Measurements from ENCODE around the gene TROAP.
"Not testable (repeated sequence)": the region's sequence is repeated elsewhere in the genome, so short reads cannot be mapped to it uniquely, and the experiment has no call there.

Gene TROAP

DNA sequence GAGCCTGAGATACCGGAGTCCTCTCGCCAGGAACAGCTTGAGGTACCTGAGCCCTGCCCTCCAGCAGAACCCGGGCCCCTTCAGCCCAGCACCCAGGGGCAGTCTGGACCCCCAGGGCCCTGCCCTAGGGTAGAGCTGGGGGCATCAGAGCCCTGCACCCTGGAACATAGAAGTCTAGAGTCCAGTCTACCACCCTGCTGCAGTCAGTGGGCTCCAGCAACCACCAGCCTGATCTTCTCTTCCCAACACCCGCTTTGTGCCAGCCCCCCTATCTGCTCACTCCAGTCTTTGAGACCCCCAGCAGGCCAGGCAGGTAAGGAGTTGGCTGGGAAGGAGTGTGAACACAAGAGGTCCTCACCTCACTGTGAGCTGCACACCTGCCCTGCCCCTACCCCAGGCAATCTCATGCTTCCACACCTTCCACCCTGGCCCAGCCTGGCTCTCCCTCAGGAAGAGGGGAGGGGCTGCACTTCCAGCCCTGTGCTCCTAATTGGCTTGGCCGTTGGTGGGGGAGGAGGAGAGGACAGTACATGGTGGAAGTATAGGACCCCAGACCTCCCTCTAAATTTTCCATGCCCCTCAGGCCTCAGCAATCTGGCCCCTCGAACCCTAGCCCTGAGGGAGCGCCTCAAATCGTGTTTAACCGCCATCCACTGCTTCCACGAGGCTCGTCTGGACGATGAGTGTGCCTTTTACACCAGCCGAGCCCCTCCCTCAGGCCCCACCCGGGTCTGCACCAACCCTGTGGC lies 7.8 kb downstream of the TROAP start:
- no peak for DNase-seq

- DNase-seq = no peak
Measured at GRCh38 chr12:49331380-49332222, 8.5 kb downstream of the TROAP start.

DNA sequence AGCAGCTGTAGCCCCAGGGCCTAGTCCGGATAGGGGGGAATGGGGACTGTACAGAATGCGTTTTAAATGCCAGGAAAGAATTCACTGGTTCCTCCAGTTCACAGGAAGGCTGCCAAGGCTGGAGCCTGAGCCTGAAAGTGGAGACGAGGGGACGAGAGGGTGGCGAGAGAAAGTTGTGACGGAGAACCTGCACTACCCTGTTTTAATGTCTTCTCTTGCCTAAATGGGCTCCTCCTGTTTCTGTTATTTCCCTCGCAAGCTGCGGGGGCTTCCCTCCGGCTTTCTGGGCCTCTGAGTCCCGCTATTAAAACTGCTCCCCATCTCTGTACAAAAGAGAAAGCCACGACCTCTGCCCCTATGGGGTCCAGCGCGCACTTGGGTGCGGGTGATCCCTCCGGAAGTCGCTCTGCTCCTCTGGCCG lies 9.4 kb downstream of the TROAP start:
- DNase-seq = no peak

- DNase-seq = no peak
Measured at GRCh38 chr12:49332891-49333371, 9.9 kb downstream of the TROAP start.

DNA sequence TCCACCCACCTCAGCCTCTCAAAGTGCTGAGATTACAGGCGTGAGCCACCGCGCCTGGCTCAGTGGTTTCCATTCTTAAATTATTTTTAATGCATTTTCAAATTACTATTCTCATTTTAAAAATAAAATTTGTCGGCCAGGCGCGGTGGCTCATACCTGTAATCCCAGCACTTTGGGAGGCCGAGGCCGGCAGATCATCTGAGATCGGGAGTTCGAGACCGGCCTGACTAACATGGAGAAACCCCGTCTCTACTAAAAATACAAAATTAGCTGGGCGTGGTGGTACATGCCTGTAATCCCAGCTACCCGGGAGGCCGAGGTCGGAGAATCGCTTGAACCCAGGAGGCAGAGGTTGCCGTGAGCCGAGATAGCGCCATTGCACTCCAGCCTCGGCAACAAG lies 10.7 kb downstream of the TROAP start:
- DNase-seq = not testable (repeated sequence)

DNA sequence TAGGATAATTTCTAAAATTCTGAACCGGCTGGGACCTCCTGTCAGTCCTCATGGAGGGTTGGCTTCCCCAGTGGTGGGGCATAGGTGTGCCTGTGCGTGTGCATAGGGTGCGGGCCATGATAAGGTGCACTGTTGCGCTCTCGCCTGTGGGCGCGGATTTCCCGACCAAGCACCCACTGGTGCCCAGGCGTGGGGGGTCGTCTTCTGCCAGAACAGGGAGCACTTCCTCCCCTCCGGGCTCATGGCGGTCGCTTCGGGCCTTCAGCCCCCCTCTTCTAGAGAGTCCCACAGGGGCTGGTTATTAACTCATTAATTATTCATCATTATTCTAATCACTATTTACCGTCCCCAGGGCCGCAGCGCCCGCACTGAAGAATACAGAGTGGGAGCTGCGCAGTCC lies 11.2 kb downstream of the TROAP start:
- no peak for DNase-seq

DNA sequence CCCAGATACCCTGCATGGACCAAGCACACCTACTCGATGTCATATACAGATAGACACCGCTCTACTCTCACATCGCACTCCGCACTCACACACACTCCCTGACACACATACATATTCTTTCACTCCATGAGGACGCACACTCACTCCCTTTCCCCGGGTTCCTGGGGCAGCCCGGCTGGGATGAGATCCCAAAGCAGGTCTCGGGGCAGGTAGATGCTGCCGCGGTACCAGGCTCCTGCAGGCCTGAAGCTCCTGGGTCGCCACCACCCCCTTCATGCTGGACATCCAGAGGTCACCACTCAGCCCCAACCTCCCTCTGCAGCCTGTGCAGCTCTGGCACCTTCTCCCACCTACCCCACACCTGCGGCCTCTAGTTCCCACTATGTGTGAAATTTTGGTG lies 11.6 kb downstream of the TROAP start:
- no peak for DNase-seq

- no peak for DNase-seq
Measured at GRCh38 chr12:49335118-49335954, 12.3 kb downstream of the TROAP start.

GRCh38 chr12:49335955-49336644 lies 13.0 kb downstream of the TROAP start:
- DNase-seq = no peak

DNA sequence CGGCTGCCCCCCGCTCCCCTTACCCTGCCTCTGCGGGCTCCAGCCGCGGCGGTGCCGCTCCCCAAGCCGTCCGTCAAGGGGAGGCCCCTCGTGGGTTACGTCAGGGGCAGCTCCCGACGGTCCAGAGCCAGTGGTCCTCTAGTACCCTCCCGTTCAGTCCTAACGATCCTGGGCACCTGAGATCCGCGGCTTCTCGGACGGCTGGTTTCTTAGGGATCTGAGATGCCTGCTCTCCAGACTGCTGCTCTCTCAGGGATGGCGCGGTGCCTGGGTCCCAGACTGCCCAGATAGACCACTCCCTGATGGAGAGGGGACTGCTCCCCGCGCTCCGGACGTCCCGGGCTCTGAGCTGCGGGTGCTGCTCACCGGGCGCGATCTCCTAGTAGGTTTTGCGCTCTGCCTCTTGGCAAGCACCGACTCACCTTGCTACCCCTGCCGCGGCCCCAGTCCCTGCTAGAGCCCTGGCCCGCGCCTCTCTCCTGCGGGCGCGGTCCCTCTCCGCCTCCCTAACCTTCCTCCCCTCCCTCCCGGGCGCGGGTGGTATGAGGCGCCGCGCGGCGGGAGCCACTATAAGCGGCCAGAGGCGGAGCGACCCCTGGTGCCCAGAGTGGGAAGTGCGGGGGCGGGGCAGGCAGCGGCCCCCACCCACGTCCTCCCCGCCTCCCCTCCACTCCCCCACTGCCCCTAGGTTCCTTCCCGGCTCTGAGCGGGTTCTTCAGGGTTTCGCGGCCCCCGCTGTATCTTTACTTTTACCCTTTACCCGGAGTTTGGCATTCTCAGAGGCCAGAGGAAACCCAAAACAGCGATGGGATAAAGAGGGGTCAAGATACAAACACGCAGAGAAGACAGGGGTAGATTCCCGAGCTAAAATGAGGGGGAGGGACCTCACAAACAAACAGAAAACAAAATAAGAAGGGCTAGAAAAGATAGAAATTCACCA lies 13.9 kb downstream of the TROAP start, which contains the start of gene C1QL4:
TSS of gene C1QL4 (minus strand) at position 544 of the 940 bp plus-strand sequence. CDS start 711 bp downstream, outside the sequence.
- DNase-seq = peak; percentile 90

DNA sequence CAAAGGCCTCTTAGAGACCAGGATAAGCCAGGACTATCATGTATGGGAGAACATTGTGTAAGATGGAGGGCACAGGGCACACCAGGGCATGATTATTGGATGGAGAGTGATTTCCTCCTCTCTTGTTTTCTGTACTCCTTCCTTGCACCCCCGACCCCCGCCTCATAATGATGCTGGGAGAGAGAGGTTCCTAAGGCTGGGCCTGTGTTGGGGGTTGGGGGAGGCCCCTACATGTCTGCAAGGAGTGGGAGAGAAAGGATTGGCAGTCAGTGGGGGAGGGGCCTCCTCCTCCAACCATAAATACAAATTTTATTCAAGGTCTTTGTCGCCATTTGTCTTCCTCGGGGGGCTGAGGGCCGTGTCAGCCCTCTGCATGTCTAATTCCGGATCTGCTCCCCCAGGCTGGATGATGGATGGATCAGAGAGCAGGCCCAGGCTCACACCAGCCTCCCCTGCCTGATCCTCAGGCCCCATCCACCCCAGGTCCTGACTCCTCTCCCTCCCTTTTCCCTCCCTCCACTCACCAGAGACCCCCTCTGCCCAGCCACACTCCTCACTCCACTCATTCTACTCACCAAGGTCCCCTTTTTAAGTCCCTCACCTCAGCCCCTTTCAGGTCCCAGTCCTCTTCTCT lies 15.9 kb downstream of the TROAP start:
- no peak for DNase-seq

DNA sequence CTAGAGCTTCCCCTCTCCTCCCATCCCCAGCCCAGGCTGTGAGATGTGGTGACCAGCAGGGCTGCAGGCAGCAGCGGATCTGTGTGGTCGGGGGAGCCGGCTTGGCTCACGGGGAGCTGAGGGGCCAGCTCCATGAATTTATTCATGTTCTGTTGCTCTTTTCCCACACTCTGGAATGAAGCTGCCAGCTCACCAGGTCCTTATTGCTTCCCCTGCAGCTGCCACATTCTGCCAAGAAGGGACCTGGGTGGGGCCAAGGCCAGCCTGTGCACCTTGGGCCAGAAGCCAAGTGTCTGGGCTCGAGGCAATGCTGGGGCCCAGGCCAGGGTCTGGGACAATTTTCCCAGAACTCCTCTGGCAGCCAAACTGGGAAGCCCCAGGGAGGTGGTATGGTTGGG lies 16.4 kb downstream of the TROAP start:
- no peak for DNase-seq

GRCh38 chr12:49340095-49340870 lies 17.2 kb downstream of the TROAP start:
- no peak for DNase-seq

DNA sequence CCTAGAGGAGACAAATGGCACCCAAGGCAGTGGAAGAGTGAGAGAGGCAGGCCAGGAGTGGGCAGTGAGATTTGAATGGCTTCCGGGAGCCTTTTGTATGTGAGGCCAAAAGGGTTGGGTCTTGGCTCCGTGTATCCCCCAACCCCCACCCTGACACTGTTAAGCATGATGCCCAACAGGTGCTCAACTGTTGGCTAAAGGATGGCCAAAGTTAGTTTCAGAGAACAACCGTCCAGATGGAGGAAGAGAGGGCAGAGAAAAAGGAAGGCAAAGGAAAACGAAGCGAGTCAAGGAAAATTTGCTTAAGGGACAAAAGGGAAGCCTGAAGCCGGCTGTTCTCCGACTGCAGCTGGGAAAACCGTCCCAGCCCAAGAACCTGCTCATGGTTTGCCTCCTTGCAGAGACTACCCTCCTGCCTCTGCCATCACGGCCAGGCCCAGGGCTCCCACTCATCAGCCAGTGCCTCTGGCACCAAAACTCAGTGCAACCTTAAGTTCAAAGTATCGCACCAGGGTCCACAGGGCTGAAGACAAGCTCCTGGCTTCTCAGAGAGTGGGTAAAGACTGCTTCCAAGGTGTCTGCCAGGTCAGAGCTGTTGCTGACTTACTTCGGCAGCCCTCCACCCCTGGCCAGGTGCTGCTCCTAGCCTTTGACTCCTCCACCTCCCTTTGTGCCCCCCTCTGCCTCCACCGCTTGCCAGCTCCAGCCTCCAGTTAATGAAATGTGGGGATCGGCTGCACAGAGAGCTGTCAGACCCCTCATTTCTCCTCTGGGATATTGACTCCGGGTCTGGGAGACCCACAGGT lies 18.1 kb downstream of the TROAP start:
- no peak for DNase-seq

DNA sequence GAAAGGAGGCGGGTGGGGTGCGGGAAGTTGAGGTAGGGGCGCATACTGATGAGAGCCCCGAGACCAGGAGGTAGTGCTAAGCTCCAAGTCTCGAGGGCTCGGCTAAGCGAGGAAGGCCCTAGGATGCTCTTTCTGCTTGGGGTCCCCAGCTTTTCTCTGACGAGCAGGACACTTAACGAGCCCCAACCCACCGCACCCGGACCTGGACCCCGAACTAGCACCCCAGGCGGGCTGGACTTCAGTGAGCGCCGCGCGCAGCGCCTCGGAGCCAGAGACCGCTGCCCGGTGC lies 18.7 kb downstream of the TROAP start:
- DNase-seq = no peak

GRCh38 chr12:49342066-49342913 lies 19.2 kb downstream of the TROAP start:
- DNase-seq = peak; percentile 79

DNA sequence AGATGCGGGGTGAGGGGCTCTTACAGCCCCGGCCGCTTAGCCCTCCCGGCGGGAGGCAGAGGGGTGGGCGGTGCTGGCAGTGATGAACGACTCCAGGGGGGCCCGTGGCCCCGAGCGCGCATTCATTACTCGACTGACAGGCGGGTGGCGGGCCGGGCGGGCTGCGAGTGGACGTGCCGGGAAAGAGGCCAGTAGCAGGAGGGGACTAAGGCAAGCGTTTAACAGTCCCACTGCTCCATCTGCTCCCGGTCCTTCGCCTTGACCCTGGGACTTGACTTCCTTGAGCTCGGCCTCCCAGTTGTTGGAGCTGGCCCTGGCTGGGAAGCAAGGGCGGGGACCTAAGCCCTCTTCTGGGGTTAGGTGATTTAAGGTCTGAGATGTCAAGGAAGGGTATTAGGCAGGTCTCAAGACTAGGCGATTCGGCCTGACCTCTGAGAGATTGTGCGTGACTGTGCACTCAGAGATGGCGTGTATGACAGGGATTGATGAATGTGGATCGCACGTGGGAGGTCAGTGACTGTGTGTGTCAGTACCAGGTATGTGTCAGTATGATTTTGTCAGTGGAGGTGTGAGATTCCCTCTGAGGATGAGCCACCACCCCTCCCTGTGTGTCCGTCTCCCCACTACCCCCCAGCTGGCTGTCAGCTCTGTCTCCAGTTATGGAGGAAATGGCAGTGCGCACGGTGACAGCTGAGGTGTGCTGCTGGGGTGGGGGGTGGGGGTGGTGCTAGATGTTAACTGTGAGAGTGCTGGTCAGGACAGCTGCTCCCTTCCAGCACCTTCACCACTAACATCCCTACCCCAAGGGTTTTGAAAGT lies 20.1 kb downstream of the TROAP start:
- DNase-seq = peak; percentile 68
